Ovary (tissue), 3 donors: ENCODE results near the gene CCSER2.

Experiments
- EP300 ChIP-seq: sonication (generic); formaldehyde crosslinking; IDR thresholded peaks from one replicate; pipeline ENCODE4 v1.6.1; 2017; ENCODE audit warnings: antibody characterized with exemption
- TF ChIP-seq, protein P1 (sequence below), 3 donors: fragments of 450-650 bp in 2 of 3; fragments of 200-600 bp in 1 of 3; IDR thresholded peaks; one replicate each; pipeline versions ENCODE4 v1.5.1 to v1.8.0; 2016 to 2022; ENCODE audit warnings: antibody characterized with exemption in 3 of 3, mild to moderate bottlenecking in 1 of 3
- donor health status: DM: no; HTN: no; CAD: no.

DNA sequence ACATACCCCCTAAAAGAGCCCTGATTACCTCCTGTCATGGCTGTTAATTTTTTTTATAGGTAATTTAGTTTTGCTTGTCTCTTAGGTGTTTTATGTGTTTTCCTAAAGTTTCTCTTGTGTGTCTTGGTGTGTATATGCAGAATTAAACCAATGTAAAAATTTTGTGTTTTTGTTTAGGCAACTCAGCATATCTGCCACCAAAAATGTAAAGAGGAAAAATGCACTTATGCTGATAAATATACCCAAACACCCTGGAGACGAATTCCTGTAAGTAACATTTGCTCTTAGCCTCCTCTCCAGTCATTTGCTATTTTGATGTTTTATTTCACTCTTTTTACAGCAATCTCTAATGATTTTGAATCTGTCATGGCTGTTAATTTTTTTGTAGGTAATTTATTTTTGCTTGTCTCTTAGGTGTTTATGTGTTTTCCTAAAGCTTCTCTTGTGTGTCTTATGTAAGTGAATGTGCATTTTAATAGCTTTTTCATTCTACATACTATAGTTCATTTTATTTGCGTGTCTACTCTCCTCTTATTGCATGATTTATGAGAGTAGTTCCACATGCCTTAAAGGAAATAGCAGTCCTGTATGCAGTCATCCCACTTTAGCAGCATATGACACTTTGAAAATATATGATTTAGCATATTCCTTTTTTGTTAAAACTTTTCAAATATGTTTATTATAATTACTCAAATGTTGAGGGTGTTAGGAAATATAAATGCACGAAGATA lies 149.2 kb downstream of the CCSER2 start:
- TF ChIP-seq, protein P1, sequence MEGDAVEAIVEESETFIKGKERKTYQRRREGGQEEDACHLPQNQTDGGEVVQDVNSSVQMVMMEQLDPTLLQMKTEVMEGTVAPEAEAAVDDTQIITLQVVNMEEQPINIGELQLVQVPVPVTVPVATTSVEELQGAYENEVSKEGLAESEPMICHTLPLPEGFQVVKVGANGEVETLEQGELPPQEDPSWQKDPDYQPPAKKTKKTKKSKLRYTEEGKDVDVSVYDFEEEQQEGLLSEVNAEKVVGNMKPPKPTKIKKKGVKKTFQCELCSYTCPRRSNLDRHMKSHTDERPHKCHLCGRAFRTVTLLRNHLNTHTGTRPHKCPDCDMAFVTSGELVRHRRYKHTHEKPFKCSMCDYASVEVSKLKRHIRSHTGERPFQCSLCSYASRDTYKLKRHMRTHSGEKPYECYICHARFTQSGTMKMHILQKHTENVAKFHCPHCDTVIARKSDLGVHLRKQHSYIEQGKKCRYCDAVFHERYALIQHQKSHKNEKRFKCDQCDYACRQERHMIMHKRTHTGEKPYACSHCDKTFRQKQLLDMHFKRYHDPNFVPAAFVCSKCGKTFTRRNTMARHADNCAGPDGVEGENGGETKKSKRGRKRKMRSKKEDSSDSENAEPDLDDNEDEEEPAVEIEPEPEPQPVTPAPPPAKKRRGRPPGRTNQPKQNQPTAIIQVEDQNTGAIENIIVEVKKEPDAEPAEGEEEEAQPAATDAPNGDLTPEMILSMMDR (IDR thresholded peaks at IDR 0.05) = no peak
- TF ChIP-seq EP300 = no peak
